Cardiac septum (tissue), 1 donor: ENCODE measurements around the gene NT5C2. TPM values are rescaled to one million over a fixed set of nuclear protein-coding genes. Genes with fewer than 3 reads are reported as not detected.

ENCODE experiments used
- DNase-seq: peaks from one replicate; pipeline ENCODE4 v3.0.0-alpha.2; 2020; ENCODE audit warnings: low spot score
- intact Hi-C: fragments of 100-400 bp; cut with DNase I; formaldehyde crosslinking; loops from one replicate; pipeline ENCODE4 v1.14.0; 2022
- total RNA-seq: library from RNA; stranded (reverse); fragmentation: NEBNext Ultra II Directional; extraction: Animal tissue kit (Norgen Biotek cat#: 25700); gene quantifications from one replicate; pipeline ENCODE4 v1.2.1, GENCODE V29; 2021
- donor health status: DM: no; HTN: no; CAD: no.

NT5C2 gene
- total RNA-seq, 1 donor from 2014 or later, result 94.0 TPM

DNA sequence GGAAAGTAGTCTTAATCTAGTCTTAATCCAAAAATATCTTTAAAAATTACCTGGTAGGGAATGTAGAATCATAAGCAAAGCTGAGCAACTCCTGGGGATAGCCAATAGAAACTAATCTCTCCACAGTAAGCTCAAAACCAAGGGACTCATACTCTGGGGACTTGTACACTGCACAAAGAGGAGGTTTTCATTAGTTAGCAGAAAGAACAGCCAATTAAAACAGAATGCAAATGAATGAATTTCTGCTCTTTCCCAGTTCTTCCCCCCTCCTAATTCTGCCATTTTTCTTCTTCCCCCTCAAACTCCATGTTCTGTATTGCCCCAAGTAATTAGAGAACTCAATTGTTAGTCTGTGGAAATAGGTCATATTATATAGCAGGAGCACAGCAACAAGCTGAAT is 86.5 kb downstream of the NT5C2 start:
- no peak for DNase-seq
- intact Hi-C loops, result no loop called here

DNA sequence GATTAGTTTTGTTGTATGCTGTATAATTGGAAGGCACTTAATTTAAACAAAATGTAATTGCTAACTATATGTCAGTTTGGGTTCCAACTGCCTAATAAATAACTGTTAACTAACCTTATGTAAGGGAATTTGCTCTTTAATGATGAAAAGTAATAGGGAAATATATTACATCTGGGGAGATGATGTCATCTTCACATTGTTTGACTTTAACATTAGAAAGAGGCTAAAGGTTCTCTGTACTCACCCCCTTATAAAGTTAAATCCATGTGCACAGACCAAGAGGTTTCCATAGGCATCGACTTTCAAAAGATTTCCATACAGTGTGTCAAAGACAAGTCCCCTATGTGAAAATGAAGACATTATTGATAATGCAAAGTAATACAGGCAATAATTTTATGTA is 87.6 kb downstream of the NT5C2 start:
- intact Hi-C loops, result no loop called here
- no peak for DNase-seq

DNA sequence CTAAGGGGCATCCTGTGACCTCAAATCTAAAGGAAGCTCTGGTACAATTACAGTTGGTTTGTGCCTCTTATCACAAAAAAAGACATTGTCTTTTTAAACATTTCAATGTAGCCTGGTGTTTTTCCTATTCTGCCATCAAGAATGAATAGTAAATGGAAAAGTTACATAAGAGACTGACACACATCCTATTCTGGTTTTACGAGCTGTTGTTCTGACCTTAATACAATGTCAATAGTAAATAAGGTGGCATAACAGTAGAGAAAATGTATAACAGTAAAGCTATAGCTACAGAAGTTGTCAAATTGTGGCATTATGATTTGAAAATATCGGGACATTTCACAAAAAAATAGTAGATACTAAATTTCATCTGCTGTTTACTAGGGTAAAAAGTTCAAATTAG is 88.4 kb downstream of the NT5C2 start:
- intact Hi-C loops, result no loop called here
- no peak for DNase-seq

- no peak for DNase-seq
- intact Hi-C loops, result no loop called here
Observed at GRCh38 chr10:103103989-103104388, 89.1 kb downstream of the NT5C2 start.

DNA sequence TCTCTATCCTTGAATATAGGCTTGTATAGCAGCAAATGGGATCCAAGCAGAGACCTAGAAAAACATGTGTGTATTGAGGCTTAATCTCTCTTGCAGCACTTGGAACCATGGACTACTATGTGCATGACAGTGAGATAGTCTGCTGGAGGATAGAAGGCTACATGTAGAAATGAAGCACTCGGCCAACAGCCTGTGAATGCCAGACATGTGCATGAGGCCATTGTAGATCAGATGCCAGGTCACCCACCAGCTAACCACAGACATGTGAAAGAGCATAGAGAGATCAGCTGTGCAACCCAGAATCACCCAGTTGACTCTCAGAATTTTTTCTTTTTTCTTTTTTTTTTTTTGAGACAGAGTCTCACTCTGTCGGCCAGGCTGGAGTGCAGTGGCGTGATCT is 90.9 kb downstream of the NT5C2 start:
- DNase-seq, result no peak
- intact Hi-C loops, result no loop called here

DNA sequence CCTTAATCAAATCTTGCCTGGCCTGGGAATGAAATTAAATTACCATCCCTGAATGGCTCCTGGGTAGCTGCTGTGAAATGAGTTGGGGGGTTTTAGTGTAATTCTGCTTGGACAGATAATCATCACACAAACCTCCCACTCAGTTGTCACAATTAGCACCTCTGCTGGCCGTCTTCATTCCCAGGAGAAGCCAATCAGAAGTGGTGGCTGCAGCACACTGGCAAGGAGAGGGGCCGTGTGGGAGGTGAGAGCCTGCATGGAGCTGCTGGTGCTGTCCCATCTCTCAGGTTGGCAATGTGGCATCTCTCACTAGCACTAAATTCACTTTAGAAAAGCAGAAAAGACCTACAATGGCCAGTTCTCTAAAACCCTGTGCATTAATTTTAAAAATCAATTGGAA is 92.5 kb downstream of the NT5C2 start:
- intact Hi-C loops, result no loop called here
- DNase-seq, result no peak

- DNase-seq, result no peak
- intact Hi-C loops, result no loop called here
Observed at GRCh38 chr10:103098240-103098639, 94.8 kb downstream of the NT5C2 start.

DNA sequence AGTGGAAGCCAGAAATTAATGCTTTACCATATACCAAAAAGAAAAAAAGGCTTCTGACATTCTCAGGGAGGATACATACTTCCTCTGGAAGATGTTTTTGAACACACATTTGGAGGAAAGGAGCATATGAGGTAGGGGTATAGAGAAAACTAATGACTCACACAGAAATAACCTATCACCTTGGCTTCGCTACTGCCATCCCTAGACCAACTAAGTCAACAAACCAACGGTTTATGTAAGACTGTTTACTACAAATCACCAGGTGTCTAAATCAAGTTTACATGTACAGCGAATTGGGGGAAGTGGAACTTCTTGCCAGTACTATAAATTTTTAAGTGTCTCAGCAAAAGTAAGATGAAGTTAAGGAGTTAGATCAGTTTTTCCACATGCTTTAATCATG is 96.9 kb downstream of the NT5C2 start:
- DNase-seq, result no peak
- intact Hi-C loops, result no loop called here

DNA sequence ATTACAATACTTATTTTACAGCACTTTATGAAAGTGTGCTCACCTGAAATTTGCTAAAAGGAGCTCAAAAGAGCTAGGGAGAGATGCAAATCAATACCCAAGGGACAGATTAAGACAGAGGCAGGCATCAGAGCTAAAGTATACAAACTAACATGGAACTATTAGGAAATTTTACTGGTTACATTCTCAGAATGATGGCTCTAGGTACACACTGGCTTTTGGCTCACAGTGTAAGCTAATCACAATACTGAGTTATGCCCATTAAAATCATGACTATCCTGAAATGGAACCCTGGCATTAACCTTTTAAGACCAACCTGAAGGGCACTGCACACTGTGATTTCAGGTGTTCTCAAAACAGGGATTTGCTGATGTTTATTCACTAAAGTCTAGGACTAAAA is 98.1 kb downstream of the NT5C2 start:
- no peak for DNase-seq
- intact Hi-C loops, result no loop called here

DNA sequence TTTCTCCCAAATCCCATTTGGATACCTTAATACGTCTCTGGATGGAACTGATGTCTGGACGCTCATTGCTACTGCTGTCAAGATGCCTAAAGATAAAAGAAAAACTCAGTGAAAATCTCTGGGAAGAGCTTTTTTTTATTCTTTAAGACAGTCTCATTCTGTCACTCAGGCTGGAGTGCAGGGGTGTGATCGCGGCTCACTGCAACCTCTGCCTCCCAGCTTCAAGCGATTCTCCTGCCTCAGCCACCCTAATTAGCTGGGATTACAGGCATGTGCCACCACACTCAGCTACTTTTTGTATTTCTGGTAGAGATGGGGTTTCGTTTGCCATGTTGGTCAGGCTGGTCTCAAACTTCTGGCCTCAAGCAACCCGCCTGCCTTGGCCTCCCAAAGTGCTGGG is 102.2 kb downstream of the NT5C2 start:
- intact Hi-C loops, result no loop called here
- DNase-seq, result no peak

GRCh38 chr10:103089493-103089892 is 103.6 kb downstream of the NT5C2 start:
- DNase-seq, result no peak
- intact Hi-C loops, result no loop called here

- intact Hi-C loops, result no loop called here
- DNase-seq, result no peak
Observed at GRCh38 chr10:103086799-103087198, 106.3 kb downstream of the NT5C2 start.

GRCh38 chr10:103086261-103086660 is 106.8 kb downstream of the NT5C2 start:
- DNase-seq, result no peak
- intact Hi-C loops, result no loop called here

DNA sequence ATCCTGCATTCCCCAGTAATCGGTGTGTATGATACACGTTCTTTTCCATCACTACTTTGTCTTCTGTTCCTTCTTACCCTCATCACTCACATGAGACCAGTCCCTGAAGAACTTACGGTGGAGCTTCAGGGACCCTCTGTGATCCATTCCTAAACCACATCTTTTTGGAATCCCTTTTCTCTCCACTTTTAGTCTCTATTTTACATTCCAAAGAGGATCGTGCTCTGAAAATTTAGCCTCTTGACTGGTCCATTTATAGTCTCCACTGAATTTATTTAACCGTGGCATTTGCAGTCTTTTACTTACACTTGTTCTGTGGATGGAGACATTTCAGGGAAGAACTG is 109.1 kb downstream of the NT5C2 start:
- DNase-seq, result no peak
- intact Hi-C loops, result loop anchor here (5.0 kb wide), 1 partner anchor 158 kb away; no protein-coding TSS in a partner anchor

GRCh38 chr10:103083266-103083976 is 109.7 kb downstream of the NT5C2 start:
- intact Hi-C loops, result loop anchor here (5.0 kb wide), 1 partner anchor 159 kb away; no protein-coding TSS in a partner anchor
- no peak for DNase-seq

- DNase-seq, result no peak
- intact Hi-C loops, result loop anchor here (5.0 kb wide), 1 partner anchor 160 kb away; no protein-coding TSS in a partner anchor
Observed at GRCh38 chr10:103082683-103083082, 110.4 kb downstream of the NT5C2 start.

DNA sequence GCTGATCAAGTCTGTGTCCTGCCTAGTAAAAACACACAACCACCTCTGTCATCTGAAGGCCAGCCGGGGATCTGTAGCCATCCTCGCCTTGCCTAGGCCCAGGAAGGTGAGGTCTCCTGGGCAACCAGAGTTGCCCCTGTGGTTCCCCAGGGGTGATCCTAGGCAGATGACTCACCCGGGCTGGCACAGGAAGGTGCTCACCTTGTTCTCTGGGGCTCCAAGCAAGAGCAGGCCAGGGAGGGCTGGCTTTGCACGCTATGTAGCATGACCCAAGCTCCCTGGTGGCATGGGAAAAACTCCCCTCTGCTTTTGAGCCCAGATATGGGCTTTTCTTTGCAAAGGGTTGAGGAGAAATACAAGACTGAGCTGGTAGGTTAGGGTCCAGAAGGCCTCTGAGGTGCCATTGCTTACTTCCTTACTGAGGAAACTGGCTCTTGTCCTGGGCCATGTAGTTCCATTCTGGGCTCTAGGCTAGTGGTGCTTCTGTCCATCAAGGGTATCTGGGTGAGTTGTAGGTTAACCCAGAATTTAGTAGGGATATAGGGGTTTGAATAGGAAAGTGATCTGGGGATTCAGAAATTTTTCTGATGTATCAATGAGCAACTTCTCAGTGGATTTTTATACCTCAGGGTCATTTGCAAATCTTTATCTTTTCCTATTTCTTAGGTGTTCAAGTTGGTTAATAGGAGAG is 112.0 kb downstream of the NT5C2 start:
- no peak for DNase-seq
- intact Hi-C loops, result loop anchor here (5.0 kb wide), 1 partner anchor 161 kb away; no protein-coding TSS in a partner anchor

GRCh38 chr10:103079946-103080345 is 113.1 kb downstream of the NT5C2 start:
- DNase-seq, result no peak
- intact Hi-C loops, result loop anchor here (5.0 kb wide), 1 partner anchor 162 kb away; no protein-coding TSS in a partner anchor

DNA sequence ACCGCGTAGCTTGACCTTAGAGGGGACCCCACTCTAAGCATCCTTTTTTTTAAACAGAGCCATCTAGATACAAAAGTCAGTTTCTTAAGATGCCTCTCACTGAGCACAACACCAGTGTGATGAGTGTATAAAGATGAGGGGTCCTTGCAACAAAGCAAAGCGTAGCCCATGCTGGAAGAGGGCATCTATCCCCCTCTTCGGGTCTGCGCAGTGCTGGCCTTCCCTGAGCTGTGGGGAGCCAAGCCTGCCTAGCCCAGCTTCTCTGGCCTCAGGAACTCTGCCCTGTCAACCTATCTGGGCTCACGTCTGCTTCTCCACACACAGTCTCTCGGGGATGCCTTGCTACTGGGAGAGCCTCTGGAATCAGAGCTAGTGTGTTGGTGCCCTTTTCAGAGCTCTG is 114.0 kb downstream of the NT5C2 start:
- no peak for DNase-seq
- intact Hi-C loops, result no loop called here

DNA sequence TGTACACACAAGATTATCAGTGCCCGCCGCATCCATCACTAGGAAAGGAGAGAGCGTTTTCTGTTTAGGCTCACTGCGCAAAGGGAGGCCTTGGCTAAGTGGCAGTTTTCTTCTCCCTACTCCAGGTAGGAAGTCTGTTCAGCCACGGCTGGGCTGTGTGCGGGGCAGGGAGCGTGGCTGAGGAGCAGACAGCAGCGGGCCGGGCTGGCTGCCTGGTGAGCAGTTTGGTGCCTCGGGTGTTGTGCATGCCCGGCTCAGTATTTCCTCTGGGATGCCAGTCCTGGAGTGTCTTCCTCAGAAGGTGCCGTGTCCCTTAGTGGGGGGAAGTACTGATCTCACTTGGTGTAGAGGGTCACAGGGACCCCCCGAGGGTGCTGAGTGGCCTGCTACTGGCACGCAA is 114.4 kb downstream of the NT5C2 start:
- no peak for DNase-seq
- intact Hi-C loops, result no loop called here

DNA sequence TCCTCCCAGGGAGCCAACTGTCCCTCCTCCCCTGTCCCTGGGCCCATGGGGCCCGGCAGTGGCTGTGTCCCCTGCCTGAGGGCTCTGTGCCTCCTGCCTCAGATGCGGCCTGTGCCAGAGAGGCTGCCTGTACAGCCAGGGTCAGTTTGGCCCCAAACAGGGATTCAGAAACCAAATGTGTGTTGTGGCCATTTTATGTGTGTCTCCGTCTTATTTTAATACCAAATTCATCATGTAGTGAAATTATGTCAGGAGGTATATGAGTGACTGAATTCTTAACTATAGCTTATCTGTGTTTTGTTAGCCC is 114.8 kb downstream of the NT5C2 start:
- intact Hi-C loops, result no loop called here
- DNase-seq, result no peak
